Measurements from ENCODE around the gene GALNT15. TPM values are rescaled to one million over a fixed set of nuclear protein-coding genes. Genes with fewer than 3 reads are reported as not detected.
A peak's percentile ranks its signal among the peaks of the same experiment; 100 is the strongest.

GALNT15 gene
- total RNA-seq, 1 experiment from 2014 or later: 3.1 TPM

GRCh38 chr3:16186565-16186964 is 12.1 kb downstream of the GALNT15 start:
- DNase-seq (ENCODE audit: low read depth): no peak

- DNase-seq (ENCODE audit: low read depth): no peak
Observed at GRCh38 chr3:16187213-16187790, 12.8 kb downstream of the GALNT15 start.

- DNase-seq (ENCODE audit: low read depth): no peak
Observed at GRCh38 chr3:16188071-16188470, 13.6 kb downstream of the GALNT15 start.

GRCh38 chr3:16189201-16189600 is 14.7 kb downstream of the GALNT15 start:
- no peak for DNase-seq (ENCODE audit: low read depth)

- no peak for DNase-seq (ENCODE audit: low read depth)
Observed at GRCh38 chr3:16190704-16191103, 16.2 kb downstream of the GALNT15 start.

- DNase-seq (ENCODE audit: low read depth): no peak
Observed at GRCh38 chr3:16191591-16191990, 17.1 kb downstream of the GALNT15 start.

- DNase-seq (ENCODE audit: low read depth): no peak
Observed at GRCh38 chr3:16192176-16192811, 17.8 kb downstream of the GALNT15 start.

- DNase-seq (ENCODE audit: low read depth): no peak
Observed at GRCh38 chr3:16198427-16198826, 23.9 kb downstream of the GALNT15 start.

- DNase-seq (ENCODE audit: low read depth): no peak
Observed at GRCh38 chr3:16199769-16200168, 25.3 kb downstream of the GALNT15 start.

GRCh38 chr3:16200411-16200810 is 25.9 kb downstream of the GALNT15 start:
- DNase-seq (ENCODE audit: low read depth): peak; percentile 81

GRCh38 chr3:16203031-16203430 is 28.6 kb downstream of the GALNT15 start:
- DNase-seq (ENCODE audit: low read depth): peak; percentile 62

- no peak for DNase-seq (ENCODE audit: low read depth)
Observed at GRCh38 chr3:16203671-16204629, 29.5 kb downstream of the GALNT15 start.

- no peak for DNase-seq (ENCODE audit: low read depth)
Observed at GRCh38 chr3:16204751-16205150, 30.3 kb downstream of the GALNT15 start.

- peak; percentile 62 for DNase-seq (ENCODE audit: low read depth)
Observed at GRCh38 chr3:16205156-16205870, 30.8 kb downstream of the GALNT15 start.

GRCh38 chr3:16207031-16207430 is 32.6 kb downstream of the GALNT15 start:
- DNase-seq (ENCODE audit: low read depth): no peak

- DNase-seq (ENCODE audit: low read depth): no peak
Observed at GRCh38 chr3:16211176-16211904, 36.9 kb downstream of the GALNT15 start.

- DNase-seq (ENCODE audit: low read depth): no peak
Observed at GRCh38 chr3:16214366-16214765, 39.9 kb downstream of the GALNT15 start.

- no peak for DNase-seq (ENCODE audit: low read depth)
Observed at GRCh38 chr3:16216373-16216935, 42.0 kb downstream of the GALNT15 start.

- no peak for DNase-seq (ENCODE audit: low read depth)
Observed at GRCh38 chr3:16219777-16220176, 45.3 kb downstream of the GALNT15 start.

- DNase-seq (ENCODE audit: low read depth): no peak
Observed at GRCh38 chr3:16221990-16222389, 47.5 kb downstream of the GALNT15 start.

- no peak for DNase-seq (ENCODE audit: low read depth)
Observed at GRCh38 chr3:16222547-16222946, 48.1 kb downstream of the GALNT15 start.
